ENCODE data around the gene PPP1R13B.
"Not testable (repeated sequence)": the region's sequence is repeated elsewhere in the genome, so short reads cannot be mapped to it uniquely, and the experiment has no call there.

The PPP1R13B gene

GRCh38 chr14:103847451-103848174 is at the start of gene PPP1R13B:
Gene PPP1R13B (minus strand): TSS chr14:103847575. CDS start chr14:103847307, 268 bp downstream.
- peak; percentile 34 to 51 for DNase-seq

GRCh38 chr14:103896578-103896977 is 49.2 kb upstream of the PPP1R13B start:
- no peak for DNase-seq

DNA sequence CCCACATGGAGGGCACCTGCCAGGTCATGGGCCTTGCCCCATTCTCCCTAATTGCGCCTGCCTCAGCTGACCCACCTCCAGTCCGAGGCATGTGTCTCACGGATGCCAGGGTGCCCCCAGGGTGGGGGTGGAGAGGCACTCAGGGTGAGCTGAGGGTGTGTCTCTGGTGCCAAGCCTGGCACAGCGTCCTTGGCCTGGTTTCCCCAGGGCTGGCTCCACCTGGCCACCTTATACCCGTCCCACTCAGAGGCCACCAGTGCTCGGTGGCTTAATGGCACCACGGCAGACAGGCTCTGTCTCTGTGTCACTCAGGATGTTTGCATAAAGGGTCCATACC is 47.3 kb upstream of the PPP1R13B start:
- DNase-seq: no peak

GRCh38 chr14:103894034-103894722 is 46.8 kb upstream of the PPP1R13B start:
- DNase-seq: no peak

GRCh38 chr14:103892247-103892646 is 44.9 kb upstream of the PPP1R13B start:
- DNase-seq: no peak

DNA sequence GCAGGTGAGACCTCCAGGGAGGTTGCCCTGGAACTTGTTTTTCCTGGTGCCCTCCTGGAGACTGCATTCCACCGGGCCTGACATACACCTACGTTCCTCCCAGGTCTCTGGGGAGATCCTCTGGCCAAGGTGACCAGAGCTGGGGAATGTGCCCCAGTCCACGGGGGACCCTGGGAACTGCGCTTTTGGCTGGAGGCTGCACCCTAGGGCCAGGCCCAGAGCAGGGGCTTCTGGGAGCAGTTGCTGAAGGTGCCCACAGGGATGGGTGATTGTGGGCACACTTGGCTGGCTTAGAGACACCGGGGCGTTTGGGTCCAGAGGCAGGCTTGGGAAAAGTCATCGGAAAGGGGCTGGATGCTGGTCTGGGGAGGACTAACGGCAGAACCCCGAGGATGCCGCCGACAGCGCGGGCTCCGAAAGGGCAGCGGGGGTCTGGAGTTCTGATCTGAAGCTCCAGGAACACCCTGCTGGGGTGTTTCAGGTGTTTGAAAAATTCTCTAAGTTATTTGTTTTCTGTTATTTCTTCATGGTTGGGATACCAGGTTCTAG is 44.4 kb upstream of the PPP1R13B start:
- no peak for DNase-seq

DNA sequence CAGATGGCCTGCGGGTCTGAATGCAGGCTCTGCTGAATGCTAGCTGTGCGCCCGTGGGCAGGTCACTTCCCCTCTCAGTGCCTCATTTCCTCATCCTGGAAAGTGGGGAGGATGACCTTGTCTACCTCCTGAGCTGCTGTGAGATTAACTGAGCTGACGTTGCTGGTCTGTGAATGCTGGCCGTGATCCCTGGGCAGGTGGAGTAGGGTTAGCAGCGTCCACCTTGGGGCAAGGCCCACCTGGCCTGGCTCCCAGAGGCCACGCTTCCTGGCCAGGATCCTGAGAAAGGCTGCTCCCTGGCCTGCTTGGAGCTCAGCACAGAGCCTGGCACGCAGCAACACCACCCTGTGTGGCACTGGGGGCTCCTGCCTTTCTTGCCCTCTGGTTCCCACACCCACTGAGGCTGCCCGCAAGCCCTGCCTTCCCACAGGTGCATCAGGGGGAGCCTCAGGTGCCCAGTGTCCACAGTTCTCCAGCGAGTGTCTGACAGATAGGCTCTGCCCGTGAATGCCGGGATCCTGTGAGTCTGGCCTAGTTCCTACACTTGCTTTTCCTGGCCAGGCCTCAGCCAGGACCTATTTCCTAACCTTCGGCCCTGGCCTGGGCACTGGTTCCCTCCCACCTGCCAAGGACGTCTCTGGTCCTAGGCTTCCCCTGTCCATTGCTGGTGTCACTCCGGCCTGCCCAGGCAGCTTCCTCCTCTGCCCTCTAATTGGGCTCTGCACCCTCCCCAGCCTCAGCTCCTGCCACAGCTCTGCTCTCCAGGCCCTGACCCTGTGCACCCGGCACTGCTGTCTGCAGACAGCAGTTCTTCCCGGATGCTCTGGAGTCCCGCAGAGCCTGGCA is 43.7 kb upstream of the PPP1R13B start:
- DNase-seq: no peak

DNA sequence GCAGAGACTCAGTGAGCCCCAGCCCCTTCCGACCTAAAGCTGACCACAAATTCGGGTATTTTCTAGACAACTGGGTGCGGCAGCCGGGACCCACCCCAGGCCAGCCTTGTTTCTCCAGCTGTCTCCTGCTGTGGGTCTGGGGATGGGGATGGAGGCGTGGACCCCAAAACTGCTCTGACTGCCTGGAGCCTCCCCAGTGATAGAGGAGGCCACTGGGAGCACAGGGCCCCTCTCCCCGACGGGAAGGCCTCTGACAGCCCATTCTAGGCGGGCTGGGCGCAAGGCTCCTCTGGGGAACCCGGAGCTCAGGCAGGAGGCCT is 42.6 kb upstream of the PPP1R13B start:
- no peak for DNase-seq

GRCh38 chr14:103889313-103890051 is 42.1 kb upstream of the PPP1R13B start:
- no peak for DNase-seq

GRCh38 chr14:103889002-103889312 is 41.6 kb upstream of the PPP1R13B start:
- not testable (repeated sequence) for DNase-seq

DNA sequence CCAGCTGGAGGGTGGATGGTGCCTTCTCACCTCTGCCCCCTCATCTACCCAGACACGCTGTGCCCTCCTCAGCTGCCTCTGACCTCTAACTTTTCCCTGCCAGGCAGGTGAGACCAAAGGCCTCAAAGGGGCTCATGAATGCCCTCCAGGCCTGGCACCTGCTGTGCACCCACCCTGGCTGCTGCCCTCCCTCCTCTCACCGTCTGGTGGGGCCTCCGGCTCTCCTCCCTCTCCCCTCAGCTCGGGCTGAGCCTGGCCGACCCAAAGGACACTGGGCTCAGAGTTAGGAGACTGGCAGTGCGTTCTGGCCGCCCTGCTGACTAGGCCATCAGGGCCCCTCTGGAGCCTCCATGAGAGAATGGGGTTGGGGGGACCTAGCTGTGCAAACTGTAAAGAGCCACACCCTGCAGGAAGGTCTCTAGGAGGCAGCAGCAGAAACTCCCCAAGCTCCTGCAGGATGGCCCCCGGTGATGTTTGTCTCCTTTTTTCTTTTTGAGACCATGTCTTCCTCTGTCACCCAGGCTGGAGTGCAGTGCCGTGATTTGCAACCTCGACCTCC is 40.3 kb upstream of the PPP1R13B start:
- no peak for DNase-seq

DNA sequence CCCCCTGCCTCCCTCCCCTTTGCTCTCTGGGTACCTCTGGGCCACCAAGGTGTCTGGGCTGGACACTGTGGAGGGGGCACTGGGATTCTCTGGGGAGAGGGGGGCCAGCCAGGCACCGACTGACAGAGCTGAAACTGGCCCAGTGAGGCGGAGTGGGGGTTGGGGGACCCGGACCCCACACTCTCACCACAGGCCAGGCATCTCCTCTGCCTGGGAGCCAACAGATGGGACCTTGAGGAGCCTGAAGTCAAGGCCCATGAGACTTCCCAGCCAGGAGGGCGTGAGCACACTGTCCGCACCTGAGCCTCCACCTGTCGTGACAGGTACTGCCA is 39.8 kb upstream of the PPP1R13B start:
- DNase-seq: no peak

DNA sequence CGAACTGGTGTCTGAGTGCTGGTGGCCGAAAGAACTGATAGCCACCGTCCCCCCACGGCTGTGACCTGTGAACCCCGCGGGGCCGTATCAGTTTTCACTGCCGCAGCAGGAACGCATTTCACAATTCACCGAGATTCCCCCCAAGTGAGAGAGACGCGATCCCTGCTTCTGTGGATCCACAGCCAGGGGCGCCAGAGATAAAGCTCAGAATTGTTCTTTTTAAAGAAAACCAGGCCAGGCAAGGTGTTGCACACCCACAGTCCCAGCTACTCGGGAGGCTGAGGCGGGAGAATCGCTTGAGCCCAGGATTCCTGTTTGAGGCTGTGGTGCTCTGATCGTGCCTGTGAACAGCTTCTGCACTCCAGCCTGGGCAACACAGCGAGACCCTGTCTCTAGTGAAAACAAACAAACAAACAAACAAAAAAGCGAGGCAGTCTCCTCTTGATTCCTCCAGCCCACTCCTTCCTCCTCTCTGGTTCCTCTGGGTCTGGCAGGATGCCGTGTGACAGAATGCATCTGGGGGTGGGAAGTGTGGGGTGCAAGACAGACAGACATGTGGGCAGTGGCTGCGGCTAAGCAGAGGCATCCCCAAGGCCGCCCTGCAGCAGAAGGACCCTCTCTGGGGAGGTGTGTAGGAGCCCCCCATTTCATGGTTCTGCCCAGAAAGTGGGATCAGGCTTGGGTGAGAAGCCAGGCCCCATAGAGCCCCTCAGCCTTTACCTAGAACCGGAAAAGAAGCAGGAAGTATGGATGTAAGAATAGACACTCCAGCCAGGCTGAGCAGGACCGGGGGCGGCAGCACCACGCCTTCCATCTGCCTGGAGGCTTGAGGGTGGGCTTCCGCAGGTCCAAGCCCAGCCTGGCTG is 39.2 kb upstream of the PPP1R13B start:
- no peak for DNase-seq

GRCh38 chr14:103885509-103885932 is 38.1 kb upstream of the PPP1R13B start:
- no peak for DNase-seq

GRCh38 chr14:103884854-103885253 is 37.5 kb upstream of the PPP1R13B start:
- DNase-seq: no peak

DNA sequence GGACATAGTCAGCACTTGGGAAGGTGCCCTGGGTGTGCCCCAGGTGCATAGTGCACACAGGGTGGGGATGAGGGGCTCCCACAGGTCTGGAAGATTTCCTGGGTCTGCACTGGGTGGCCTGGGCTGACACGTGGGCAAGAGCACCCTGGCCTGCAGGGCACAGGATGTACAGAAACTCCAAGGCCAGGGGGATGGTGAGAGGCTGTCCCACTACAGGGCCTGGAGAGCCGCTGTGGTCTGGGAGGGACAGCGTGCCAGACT is 35.8 kb upstream of the PPP1R13B start:
- no peak for DNase-seq

GRCh38 chr14:103882503-103883262 is 35.3 kb upstream of the PPP1R13B start:
- DNase-seq: no peak

DNA sequence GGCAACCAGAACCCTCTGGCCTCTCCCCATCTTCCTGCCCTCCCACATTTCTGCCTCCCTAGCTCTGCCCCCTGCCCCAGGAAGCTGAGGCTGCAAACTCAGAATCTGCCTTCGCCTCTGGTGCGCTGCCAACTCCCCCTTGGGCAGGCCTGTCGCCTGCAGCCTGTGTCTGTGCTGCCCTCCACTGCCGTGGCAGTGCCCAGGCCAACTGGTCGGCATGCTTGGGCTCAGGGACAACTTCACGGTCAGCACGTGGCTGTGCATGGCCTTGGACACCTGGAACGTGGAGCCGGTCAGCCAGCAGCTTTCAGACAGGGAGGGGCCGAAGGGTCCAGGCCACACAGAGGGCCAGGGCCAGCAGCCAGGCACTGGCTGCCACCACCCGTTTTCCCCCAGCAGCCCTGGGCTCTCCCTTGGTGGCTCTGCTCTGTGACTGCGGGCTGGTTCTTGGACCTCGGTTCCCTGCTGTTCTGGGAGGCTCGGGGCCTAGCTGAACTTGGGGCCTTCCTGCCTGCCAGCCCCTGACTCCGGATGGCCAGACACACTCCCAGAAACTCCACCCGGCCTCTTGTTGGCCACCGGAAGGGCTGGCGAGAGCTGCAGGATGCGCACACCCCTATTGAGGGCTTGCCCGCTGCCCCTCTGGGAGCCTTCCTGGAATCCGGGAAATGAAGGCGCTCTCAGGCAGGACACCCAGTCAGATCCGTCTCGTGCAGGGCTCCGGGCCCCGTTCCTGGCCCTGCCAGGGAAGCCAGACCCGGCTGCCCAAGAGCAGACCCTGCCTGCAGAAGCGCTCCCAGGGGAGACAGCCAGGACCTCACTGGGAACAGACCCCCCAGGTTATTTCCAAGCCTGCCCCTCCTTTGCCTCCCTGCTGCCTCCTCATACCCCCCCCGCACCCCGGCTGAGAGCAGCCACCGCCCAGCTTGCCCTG is 34.2 kb upstream of the PPP1R13B start:
- DNase-seq: no peak

GRCh38 chr14:103880348-103881267 is 33.2 kb upstream of the PPP1R13B start:
- DNase-seq: peak; percentile 67 to 81
